HCT116 (cell line): ENCODE measurements around the gene PFKP. TPM values are rescaled to one million over a fixed set of nuclear protein-coding genes. Genes with fewer than 3 reads are reported as not detected.

ENCODE experiments used
- ATAC-seq: fragments of 200-7000 bp; cut with Tn5 transposase; 2 replicates; pipeline ENCODE4 v1.9.1; 2020; ENCODE audit warnings: mild to moderate bottlenecking, moderate library complexity
- BruUV-seq: library from RNA; stranded (reverse); fragments of 400-500 nt; replicated peaks from 2 replicates; lab custom pipeline; 2021; lab: Mats Ljungman, UMichigan
- CTCF ChIA-PET: fragments of 300-600 bp; sonication (Branson Sonifier 250); formaldehyde crosslinking; loops from one replicate; lab custom pipeline; 2021; ENCODE audit warnings: antibody characterized with exemption; lab: Charles Lee
- POLR2A ChIA-PET: fragments of 300-600, 350-600 bp; sonication (Branson Sonifier 250); formaldehyde crosslinking; loops from one replicate; lab custom pipeline; 2021; ENCODE audit warnings: antibody characterized with exemption; lab: Charles Lee
- RAD21 ChIA-PET, 2 experiments: fragments of 300-600 bp; sonication (Branson Sonifier 250); formaldehyde crosslinking; loops; one replicate each; lab custom pipeline; 2023; ENCODE audit warnings: low total read pairs in 2 of 2; ENCODE audit not compliant: uncharacterized antibody in 2 of 2, unreplicated experiment in 2 of 2, low non-redundant PET in 1 of 2; lab: Charles Lee
- DNase-seq: peaks from one replicate; pipeline ENCODE4 v3.0.0-alpha.2; 2010; ENCODE audit warnings: low read depth, low spot score
- H2AFZ ChIP-seq: fragments of 200-600 bp; shearing (Covaris generic), sonication (generic); 2 replicates; pipeline ENCODE4 v1.6.1; 2017; ENCODE audit warnings: low read depth, mixed run types, mixed read lengths, antibody characterized with exemption, low read length; ENCODE audit not compliant: poor library complexity, severe bottlenecking
- H3K27ac ChIP-seq: 2 replicates; pipeline ENCODE4 v1.5.1; 2012; ENCODE audit warnings: low read depth, low read length
- H3K27me3 ChIP-seq: fragments of 200-600 bp; sonication (generic); 2 replicates; pipeline ENCODE4 v1.6.1; 2016; ENCODE audit warnings: mixed run types, low read length, mixed read lengths; ENCODE audit not compliant: insufficient read depth
- H3K36me3 ChIP-seq, 2 experiments: fragments of 200-500 bp in 1 of 2; fragments of 200-600 bp in 1 of 2; sonication (Bioruptor generic) in 1 of 2; sonication (generic) in 1 of 2; 2 replicates each; pipeline versions ENCODE4 v1.5.1 to v1.6.1; 2014 to 2016; ENCODE audit warnings: low read length in 2 of 2, inconsistent platforms in 1 of 2, mixed read lengths in 1 of 2, mixed run types in 1 of 2; ENCODE audit not compliant: insufficient read depth in 2 of 2, control insufficient read depth in 1 of 2
- H3K4me1 ChIP-seq, 2 experiments: fragments of 200-600 bp in 1 of 2; sonication (generic) in 1 of 2; 2 replicates each; pipeline versions ENCODE4 v1.5.1 to v1.6.1; 2012 to 2017; ENCODE audit warnings: low read length in 2 of 2, inconsistent platforms in 1 of 2, mild to moderate bottlenecking in 1 of 2, mixed read lengths in 1 of 2, mixed run types in 1 of 2, moderate library complexity in 1 of 2; ENCODE audit not compliant: insufficient read depth in 2 of 2, control insufficient read depth in 1 of 2
- H3K4me2 ChIP-seq: fragments of 200-600 bp; sonication (generic); 2 replicates; pipeline ENCODE4 v1.6.1; 2017; ENCODE audit warnings: mixed run types, low read length, mixed read lengths
- H3K4me3 ChIP-seq, 2 experiments: fragments of 200-600 bp in 1 of 2; sonication (generic) in 1 of 2; replicated peaks in 1 of 2; 2 replicates each; pipeline ENCODE4 v1.5.1; 2011 to 2016; ENCODE audit warnings: low read length in 2 of 2, control low read depth in 1 of 2, low read depth in 1 of 2, mild to moderate bottlenecking in 1 of 2, mixed read lengths in 1 of 2, mixed run types in 1 of 2
- H3K79me2 ChIP-seq: fragments of 200-600 bp; sonication (generic); 2 replicates; pipeline ENCODE4 v1.6.1; 2017; ENCODE audit warnings: mild to moderate bottlenecking, mixed run types, low read length, moderate library complexity, mixed read lengths; ENCODE audit not compliant: insufficient read depth
- H3K9ac ChIP-seq: fragments of 200-600 bp; sonication (generic); 2 replicates; pipeline ENCODE4 v1.6.1; 2016; ENCODE audit warnings: low read length, mixed read lengths
- H3K9me2 ChIP-seq: fragments of 200-600 bp; sonication (generic), shearing (Covaris generic); 2 replicates; pipeline ENCODE4 v1.6.1; 2017; ENCODE audit warnings: mixed run types, mild to moderate bottlenecking, moderate library complexity; ENCODE audit not compliant: insufficient read depth
- H3K9me3 ChIP-seq, 2 experiments: fragments of 200-500 bp in 1 of 2; fragments of 200-600 bp in 1 of 2; sonication (Bioruptor generic) in 1 of 2; sonication (generic) in 1 of 2; 2 replicates each; pipeline ENCODE4 v1.6.1; 2014 to 2017; ENCODE audit warnings: low read length in 2 of 2, mixed read lengths in 2 of 2, inconsistent platforms in 1 of 2, low read depth in 1 of 2, mild to moderate bottlenecking in 1 of 2, mixed run types in 1 of 2, moderate library complexity in 1 of 2; ENCODE audit not compliant: control insufficient read depth in 1 of 2, insufficient read depth in 1 of 2
- H4K20me1 ChIP-seq: fragments of 200-600 bp; sonication (generic), shearing (Covaris generic); 2 replicates; pipeline ENCODE4 v1.6.1; 2017; ENCODE audit warnings: mixed run types, mild to moderate bottlenecking, moderate library complexity; ENCODE audit not compliant: insufficient read depth
- EZH2 ChIP-seq: fragments of 200-600 bp; sonication (generic); IDR thresholded peaks from 2 replicates; pipeline ENCODE4 v1.6.1; 2017; ENCODE audit warnings: antibody characterized with exemption, mixed run types
- POLR2AphosphoS5 ChIP-seq: IDR thresholded peaks from 2 replicates; pipeline ENCODE4 v1.6.1; 2011; ENCODE audit warnings: mild to moderate bottlenecking, low read depth, low read length, moderate library complexity
- ZFX ChIP-seq: fragments of 450-650 bp; IDR thresholded peaks from 2 replicates; pipeline ENCODE4 v1.6.1; 2017
- intact Hi-C: fragments of 100-400 bp; cut with micrococcal nuclease; formaldehyde crosslinking; loops from 2 replicates; pipeline ENCODE4 v1.10.0; 2022
- total RNA-seq: library from RNA; stranded (reverse); gene quantifications from one replicate; pipeline ENCODE4 v1.2.1, GENCODE V29; 2021; ENCODE audit not compliant: unreplicated experiment
- TF ChIP-seq, protein P1 (sequence below): IDR thresholded peaks from 2 replicates; pipeline ENCODE4 v1.6.1; 2012; ENCODE audit warnings: low read depth
- TF ChIP-seq, protein P2 (sequence below), 3 experiments: fragments of 200-600 bp in 1 of 3; sonication (generic) in 1 of 3; IDR thresholded peaks in 2 of 3; conservative IDR thresholded peaks in 1 of 3; 2 replicates each; pipeline ENCODE4 v1.5.1; 2012 to 2017; ENCODE audit warnings: low read depth in 2 of 3, low read length in 2 of 3, antibody characterized with exemption in 1 of 3, borderline replicate concordance in 1 of 3, control low read depth in 1 of 3, mild to moderate bottlenecking in 1 of 3, mixed read lengths in 1 of 3, mixed run types in 1 of 3, moderate library complexity in 1 of 3; ENCODE audit not compliant: insufficient read depth in 1 of 3

The PFKP gene
- total RNA-seq, 1 experiment from 2014 or later: 237 TPM

DNA sequence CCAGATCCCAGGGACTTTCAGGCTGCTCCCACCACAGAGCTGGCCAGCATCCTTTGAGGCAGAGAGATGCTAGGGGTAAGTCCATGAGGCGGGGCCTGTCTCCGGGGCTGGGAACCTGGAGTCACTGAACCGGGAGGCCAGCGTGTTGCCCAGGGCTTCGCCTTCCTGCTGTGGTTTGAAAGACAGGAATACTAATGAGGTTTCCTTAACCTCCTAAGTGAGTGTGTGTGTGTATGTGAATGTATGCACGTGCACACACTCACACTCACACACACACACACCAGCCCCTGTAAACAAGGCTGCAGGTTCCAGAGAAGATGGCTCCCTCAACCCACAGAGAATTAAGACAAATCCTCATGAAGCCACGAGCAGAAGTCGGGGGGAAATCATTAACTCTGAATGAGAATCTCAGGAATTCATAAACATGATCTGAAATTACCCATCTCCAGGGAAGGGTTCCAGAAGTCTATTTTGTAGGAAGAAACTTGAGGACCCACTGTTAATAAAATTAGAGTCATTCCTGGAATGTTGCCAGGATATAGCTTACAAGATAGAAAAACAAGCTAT lies 20.3 kb upstream of the PFKP start:
- intact Hi-C loops: no loop called here
- Histone ChIP-seq H3K9ac (no peak overlapping the region), H4K20me1 (no peaks in the 10 kb centered on the region), H3K36me3 (no peaks in the 10 kb centered on the region), H3K9me2 (no peaks in the 10 kb centered on the region), H3K9me3 (no peaks in the 10 kb centered on the region), H2AFZ (no peak overlapping the region), H3K79me2 (no peaks in the 10 kb centered on the region), H3K4me2 (no peak overlapping the region), H3K4me3 (no peak overlapping the region), H3K4me1 (peaks cover 11 to 24% of the 10 kb centered on the region in 2 experiments), H3K27me3 (no peaks in the 10 kb centered on the region), H3K27ac (no peak overlapping the region)
- ChIA-PET POLR2A (no interaction called here), CTCF (interaction anchor here (5.0 kb wide), 1 partner anchor 118 kb away, joined by 68 read pairs; no protein-coding TSS in a partner anchor), RAD21 (no interaction called here)
- BruUV-seq: no TSS peak
- TF ChIP-seq, protein P1, sequence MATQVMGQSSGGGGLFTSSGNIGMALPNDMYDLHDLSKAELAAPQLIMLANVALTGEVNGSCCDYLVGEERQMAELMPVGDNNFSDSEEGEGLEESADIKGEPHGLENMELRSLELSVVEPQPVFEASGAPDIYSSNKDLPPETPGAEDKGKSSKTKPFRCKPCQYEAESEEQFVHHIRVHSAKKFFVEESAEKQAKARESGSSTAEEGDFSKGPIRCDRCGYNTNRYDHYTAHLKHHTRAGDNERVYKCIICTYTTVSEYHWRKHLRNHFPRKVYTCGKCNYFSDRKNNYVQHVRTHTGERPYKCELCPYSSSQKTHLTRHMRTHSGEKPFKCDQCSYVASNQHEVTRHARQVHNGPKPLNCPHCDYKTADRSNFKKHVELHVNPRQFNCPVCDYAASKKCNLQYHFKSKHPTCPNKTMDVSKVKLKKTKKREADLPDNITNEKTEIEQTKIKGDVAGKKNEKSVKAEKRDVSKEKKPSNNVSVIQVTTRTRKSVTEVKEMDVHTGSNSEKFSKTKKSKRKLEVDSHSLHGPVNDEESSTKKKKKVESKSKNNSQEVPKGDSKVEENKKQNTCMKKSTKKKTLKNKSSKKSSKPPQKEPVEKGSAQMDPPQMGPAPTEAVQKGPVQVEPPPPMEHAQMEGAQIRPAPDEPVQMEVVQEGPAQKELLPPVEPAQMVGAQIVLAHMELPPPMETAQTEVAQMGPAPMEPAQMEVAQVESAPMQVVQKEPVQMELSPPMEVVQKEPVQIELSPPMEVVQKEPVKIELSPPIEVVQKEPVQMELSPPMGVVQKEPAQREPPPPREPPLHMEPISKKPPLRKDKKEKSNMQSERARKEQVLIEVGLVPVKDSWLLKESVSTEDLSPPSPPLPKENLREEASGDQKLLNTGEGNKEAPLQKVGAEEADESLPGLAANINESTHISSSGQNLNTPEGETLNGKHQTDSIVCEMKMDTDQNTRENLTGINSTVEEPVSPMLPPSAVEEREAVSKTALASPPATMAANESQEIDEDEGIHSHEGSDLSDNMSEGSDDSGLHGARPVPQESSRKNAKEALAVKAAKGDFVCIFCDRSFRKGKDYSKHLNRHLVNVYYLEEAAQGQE: no peak
- TF ChIP-seq, protein P2, sequence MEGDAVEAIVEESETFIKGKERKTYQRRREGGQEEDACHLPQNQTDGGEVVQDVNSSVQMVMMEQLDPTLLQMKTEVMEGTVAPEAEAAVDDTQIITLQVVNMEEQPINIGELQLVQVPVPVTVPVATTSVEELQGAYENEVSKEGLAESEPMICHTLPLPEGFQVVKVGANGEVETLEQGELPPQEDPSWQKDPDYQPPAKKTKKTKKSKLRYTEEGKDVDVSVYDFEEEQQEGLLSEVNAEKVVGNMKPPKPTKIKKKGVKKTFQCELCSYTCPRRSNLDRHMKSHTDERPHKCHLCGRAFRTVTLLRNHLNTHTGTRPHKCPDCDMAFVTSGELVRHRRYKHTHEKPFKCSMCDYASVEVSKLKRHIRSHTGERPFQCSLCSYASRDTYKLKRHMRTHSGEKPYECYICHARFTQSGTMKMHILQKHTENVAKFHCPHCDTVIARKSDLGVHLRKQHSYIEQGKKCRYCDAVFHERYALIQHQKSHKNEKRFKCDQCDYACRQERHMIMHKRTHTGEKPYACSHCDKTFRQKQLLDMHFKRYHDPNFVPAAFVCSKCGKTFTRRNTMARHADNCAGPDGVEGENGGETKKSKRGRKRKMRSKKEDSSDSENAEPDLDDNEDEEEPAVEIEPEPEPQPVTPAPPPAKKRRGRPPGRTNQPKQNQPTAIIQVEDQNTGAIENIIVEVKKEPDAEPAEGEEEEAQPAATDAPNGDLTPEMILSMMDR (IDR thresholded peaks at IDR 0.05 in 2 of 3, conservative IDR thresholded peaks at IDR 0.05 in 1 of 3; ENCODE audit: borderline replicate concordance in 1 of 3, insufficient read depth in 1 of 3, low read depth in 2 of 3, low read length in 2 of 3): no peak
- no peak for TF ChIP-seq POLR2AphosphoS5
- TF ChIP-seq EZH2: no peak
- no peak for TF ChIP-seq ZFX
- DNase-seq: no peak
- no peak for ATAC-seq
